ENCODE results near the gene CITED2.

Gene CITED2

DNA sequence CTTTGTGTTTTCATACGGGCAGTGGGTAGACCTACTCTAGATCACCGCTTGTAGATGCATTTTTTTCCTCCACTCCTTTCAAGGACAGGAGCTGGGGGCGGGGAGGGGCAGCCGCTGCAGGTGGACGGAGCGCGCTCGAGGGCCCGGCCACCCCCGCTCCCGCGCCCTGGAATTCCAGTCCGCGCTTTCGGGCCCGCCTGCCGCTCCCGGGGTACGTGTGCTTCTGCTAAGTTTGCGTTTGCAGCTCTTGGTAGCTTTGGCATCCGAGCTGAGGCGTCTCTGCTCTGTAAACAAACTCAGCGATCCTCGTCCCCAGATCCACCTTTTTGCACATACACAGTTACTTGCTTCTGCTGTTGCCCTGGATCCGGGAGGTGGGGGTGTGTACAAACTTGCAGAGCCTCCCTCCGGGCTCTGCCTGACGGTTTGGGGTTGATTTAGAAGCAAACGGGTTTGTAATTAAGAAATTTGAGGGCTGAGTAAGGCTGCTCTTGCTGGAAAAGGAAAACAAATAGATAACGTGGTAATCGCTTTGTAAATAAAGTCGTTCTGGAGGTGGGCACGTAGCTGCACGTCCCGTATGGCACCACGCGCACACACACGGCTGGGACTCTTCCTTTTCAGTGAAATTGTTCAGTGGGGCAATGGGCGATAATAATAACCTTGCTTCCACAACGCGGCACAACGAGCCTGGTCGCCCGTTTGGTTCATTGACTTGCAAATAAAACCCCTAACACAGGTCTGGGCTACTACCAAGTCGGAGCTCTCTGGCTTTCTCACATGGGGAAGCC is 973 bp upstream of the CITED2 start:
- Mint-ChIP-seq H3K4me1 (peaks cover 31% of the 10 kb centered on the region), H3K27me3 (peaks cover 3% of the 10 kb centered on the region)

DNA sequence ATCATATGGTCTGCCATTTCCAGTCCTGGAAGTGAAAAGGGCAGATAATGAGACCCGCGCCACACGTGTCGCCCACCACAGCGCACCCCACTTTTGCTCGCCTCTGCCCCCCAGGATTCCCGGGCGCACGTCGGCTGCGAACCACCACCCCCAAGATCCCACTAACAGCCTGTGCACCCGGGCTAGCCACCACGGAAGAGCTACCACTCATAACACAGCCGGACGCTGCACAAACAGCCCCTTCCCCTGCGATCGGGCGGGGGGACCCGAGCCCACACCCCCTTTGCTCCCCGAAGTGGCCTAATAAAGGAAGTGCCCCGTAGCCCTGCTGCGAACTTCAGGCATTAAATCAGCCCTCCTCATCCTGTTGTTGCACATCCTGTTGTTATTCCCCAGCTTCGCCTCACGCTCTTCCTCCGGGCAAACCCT is 506 bp downstream of the CITED2 start:
- Mint-ChIP-seq H3K4me1 (peaks cover 41% of the 10 kb centered on the region), H3K27ac (peak overlapping the region; percentile 100), H3K9me3 (no peaks in the 10 kb centered on the region), H3K36me3 (peaks cover 34% of the 10 kb centered on the region), H3K27me3 (peaks cover 3% of the 10 kb centered on the region), H3K4me3 (peak overlapping the region; percentile 97)
- no peak for DNase-seq
- CTCF ChIA-PET = interaction anchor here (0.8 to 3.3 kb wide), 7 partner anchors 9 to 240 kb away, joined by 3 to 18 read pairs (median 4); partner anchors contain the start of gene TXLNB

More for the DNA sequence above, 973 bp upstream of the CITED2 start:
- Mint-ChIP-seq H3K4me3 (peak overlapping the region; percentile 97), H3K36me3 (peaks cover 31% of the 10 kb centered on the region), H3K9me3 (no peaks in the 10 kb centered on the region), H3K27ac (peak overlapping the region; percentile 100)
- DNase-seq = peak; percentile 91
- CTCF ChIA-PET = interaction anchor here (0.5 to 1.8 kb wide), 4 partner anchors 8 to 752 kb away, joined by 3 to 11 read pairs (median 3); partner anchors contain the start of gene TXLNB

DNA sequence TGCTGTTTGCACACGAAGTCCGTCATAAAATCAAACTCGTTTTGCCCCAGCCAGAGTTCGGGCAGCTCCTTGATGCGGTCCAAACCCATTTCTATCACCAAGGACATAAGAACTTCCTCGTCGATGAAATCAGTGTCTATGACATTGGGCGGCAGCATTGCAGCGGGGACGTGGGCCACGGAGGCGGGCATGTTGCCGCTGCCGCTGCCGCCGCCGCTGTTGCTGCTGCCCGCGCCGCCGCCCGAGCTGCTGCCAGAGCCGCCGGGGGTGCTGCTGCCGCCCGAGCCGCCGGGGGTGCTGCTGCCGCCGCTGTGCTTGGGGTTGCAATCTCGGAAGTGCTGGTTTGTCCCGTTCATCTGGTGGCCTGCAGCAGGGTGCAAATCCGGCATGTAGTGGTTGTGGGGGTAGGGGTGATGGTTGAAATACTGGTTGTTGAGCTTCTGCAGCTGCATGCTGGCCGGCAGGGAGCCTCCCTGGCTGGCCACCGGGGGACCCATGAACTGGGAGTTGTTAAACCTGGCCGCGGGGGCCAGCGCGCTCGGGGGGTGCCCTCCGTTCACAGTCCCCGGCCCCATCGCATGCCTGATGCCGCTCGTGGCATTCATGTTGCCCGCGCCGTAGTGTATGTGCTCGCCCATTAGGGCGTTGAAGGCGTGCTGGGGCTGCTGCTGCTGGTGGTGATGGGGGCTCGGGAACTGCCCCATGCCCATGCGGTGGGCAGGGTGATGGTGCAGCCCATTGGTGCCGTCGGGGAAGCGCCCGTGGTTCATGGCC is 1.1 kb downstream of the CITED2 start:
- Mint-ChIP-seq H3K4me3 (peak overlapping the region; percentile 97), H3K27ac (peak overlapping the region; percentile 100), H3K9me3 (no peaks in the 10 kb centered on the region), H3K27me3 (peaks cover 3% of the 10 kb centered on the region), H3K4me1 (peaks cover 41% of the 10 kb centered on the region), H3K36me3 (peaks cover 34% of the 10 kb centered on the region)
- peak; percentile 83 for DNase-seq
- CTCF ChIA-PET = interaction anchor here (0.6 to 3.3 kb wide), 8 partner anchors 9 to 610 kb away, joined by 3 to 18 read pairs (median 3); no protein-coding TSS in a partner anchor

DNA sequence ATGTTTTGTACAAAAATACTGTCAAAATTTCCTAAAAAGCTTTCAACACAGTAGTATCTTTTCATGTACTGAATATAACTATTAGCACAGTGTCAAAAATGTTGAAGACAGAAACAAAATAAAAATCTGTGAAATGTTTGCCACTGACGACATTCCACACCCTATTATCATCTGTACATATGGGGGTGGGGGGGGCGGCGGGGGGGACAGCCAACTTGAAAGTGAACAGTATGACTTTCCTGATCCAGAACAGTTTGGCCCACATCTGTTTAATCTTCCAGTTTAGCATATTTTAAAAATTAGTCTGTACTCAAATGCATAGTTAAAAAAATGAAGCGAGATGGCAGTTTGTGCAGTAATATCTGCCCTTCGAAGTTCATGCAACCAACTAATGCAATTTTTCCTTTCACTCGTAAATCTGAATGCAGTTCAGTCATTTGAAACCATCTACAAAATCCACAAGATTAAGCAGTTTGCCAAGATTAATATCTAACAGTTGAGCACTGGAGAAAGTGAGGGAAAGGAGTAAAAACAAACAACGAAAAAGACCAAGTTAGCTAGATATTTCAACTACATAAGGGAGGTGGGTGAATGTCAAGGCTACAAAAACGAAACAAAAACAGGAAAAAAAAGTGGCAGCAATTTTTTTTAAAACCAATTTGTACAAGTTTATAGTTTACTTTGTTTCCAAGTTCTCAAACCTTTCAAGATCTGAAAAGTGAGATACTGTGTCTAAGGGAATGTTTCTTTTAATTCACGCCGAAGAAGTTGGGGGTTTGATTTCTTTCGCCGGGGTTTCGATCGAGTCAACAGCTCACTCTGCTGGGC is 1.9 kb downstream of the CITED2 start:
- H3K36me3 Mint-ChIP-seq = peaks cover 34% of the 10 kb centered on the region
- DNase-seq = no peak
- H3K27me3 Mint-ChIP-seq = peaks cover 3% of the 10 kb centered on the region

DNA sequence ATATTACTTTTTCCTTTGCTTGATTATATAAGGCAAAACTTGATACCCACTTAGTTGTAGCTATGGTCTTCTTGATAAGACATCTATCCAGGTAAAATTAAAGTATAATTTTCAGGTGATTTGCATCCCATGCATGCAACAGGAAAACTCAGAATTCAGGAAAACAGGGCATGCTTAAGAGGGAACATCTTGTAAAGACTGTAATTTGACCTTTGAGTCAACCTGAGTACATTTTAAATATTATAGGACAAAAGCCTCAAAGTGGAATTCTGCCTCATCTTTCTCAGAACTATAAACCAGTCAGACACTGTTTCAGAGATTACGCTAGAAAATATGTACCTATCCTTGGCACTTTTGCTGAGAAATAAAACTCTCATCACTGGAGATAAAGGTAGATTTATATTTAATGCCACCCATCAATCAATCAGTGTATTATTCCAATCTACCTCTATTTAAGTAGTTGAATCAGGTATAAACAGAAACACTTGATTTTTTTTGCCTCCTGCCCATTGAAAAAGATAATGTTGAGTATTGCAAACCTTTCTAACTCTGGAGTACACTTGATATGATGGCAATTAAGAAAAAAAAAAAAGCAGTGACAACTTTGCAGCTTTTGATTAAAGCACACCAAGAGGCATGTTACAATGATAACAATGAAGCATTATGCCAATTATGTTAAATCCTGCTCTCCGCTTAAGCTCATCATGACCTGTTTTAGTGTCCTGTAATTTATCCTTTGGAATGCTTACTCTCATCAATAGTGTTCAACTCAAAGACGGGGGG is 2.8 kb downstream of the CITED2 start:
- Mint-ChIP-seq H3K4me3 (peak overlapping the region; percentile 66), H3K4me1 (peaks cover 47% of the 10 kb centered on the region), H3K27me3 (peaks cover 3% of the 10 kb centered on the region), H3K9me3 (no peaks in the 10 kb centered on the region), H3K27ac (peak overlapping the region; percentile 79), H3K36me3 (peaks cover 34% of the 10 kb centered on the region)
- CTCF ChIA-PET = interaction anchor here (1.0 to 3.3 kb wide), 3 partner anchors 70 to 152 kb away, joined by 3 to 18 read pairs (median 3); no protein-coding TSS in a partner anchor
- no peak for DNase-seq

More for the DNA sequence above, 1.9 kb downstream of the CITED2 start:
- Mint-ChIP-seq H3K9me3 (no peaks in the 10 kb centered on the region), H3K4me1 (peaks cover 49% of the 10 kb centered on the region), H3K27ac (peak overlapping the region; percentile 100), H3K4me3 (peak overlapping the region; percentile 97)
- CTCF ChIA-PET = interaction anchor here (0.6 to 3.3 kb wide), 7 partner anchors 8 to 609 kb away, joined by 3 to 18 read pairs (median 3); no protein-coding TSS in a partner anchor

DNA sequence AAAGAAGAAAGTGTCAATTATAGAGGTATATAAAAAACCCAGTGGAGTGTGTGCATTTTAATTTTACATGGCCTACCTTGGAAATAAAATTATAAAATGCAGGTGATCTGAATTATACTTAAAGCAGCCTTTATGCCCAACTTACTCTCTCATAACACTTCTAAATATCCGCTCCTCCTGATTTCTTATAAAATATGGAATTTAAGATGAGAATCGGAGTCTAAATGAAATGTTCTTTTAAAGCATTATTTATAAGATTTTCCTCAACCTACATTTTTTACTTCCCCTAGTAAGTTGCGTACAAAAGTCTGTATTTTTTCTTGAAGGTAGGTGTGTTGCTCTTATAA is 3.5 kb downstream of the CITED2 start:
- no peak for DNase-seq
- Mint-ChIP-seq H3K4me3 (no peak overlapping the region), H3K4me1 (peaks cover 42% of the 10 kb centered on the region), H3K27me3 (peaks cover 3% of the 10 kb centered on the region), H3K27ac (no peak overlapping the region), H3K36me3 (peaks cover 34% of the 10 kb centered on the region), H3K9me3 (no peaks in the 10 kb centered on the region)
- CTCF ChIA-PET = interaction anchor here (0.6 to 3.3 kb wide), 6 partner anchors 129 to 524 kb away, joined by 3 to 18 read pairs (median 4); no protein-coding TSS in a partner anchor

DNA sequence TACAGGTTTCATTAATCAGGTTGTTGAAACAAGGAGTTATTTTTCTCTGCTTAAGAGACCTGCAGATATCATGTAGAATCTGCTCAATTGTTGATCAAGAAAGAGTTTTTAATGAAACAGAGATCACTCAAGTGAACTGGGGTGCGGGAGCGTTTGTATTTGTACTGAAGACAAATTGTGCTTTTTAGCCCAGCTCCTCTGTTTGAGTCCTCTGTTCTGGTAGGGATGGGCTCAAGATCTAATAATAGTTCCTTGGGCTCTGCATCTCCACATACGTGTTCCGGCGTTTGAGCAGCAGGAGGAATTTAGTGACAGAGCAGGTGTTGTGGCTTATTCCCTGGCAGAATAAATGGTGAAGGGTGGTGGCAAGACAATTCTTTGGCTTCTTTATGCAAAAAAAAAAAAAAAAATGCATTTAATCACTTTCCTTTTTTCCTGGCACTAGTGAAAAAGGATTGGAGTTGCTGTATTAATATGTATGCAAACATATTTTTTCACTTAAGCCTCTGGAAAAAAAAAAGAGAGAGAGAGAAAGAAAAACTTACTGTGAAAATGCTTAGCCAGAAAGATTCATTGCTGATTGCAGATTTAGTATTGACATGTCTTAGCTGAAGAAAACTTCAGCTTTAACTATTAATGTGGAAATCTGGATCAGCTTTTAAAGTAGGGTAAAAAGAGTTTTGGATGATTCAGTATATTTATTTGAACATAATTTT is 4.0 kb downstream of the CITED2 start:
- DNase-seq = no peak
- Mint-ChIP-seq H3K9me3 (no peaks in the 10 kb centered on the region), H3K4me1 (peaks cover 36% of the 10 kb centered on the region), H3K27ac (peak overlapping the region; percentile 46), H3K27me3 (peaks cover 3% of the 10 kb centered on the region), H3K36me3 (peaks cover 34% of the 10 kb centered on the region), H3K4me3 (peak overlapping the region; percentile 47)
- CTCF ChIA-PET = interaction anchor here (0.6 to 3.3 kb wide), 23 partner anchors 18 to 841 kb away, joined by 3 to 21 read pairs (median 3); partner anchors contain the start of gene TXLNB

DNA sequence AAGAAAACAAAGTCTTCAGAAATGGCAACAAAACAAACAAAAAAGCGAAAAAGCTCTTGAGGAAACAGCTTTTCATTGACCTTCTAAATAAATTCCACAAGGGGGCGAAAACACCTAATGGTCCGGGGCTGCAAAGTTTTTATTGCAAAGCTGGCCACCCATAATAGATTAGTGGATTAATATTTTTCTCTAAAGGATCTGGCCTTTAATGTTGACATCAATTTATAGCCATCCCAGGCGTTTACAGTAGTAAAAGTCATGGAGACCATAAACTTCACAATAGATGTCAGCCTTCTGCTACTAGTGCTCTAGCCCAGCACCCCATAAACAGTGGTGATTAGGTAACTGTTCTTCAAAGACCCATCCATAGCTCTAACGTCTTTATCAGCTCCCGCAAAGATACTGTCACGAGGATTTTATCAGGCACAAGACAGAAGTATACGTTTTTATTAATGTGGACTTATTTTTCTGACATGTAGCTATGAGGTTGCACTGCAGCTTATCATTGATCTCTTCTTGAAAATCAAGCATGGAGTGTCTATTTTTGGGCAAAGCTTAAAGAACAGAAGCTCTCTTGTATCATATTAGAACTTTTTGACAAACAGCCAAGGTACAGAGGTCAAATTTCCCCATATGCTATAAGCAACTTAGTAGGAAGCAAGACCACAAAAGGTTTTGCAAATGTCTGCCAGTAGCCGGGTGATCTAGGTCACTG is 4.7 kb downstream of the CITED2 start:
- DNase-seq = peak; percentile 27
- Mint-ChIP-seq H3K36me3 (peaks cover 34% of the 10 kb centered on the region), H3K27ac (peak overlapping the region; percentile 46), H3K4me1 (peaks cover 35% of the 10 kb centered on the region), H3K27me3 (peaks cover 3% of the 10 kb centered on the region), H3K4me3 (no peak overlapping the region), H3K9me3 (no peaks in the 10 kb centered on the region)
- CTCF ChIA-PET = interaction anchor here (0.6 to 2.0 kb wide), 32 partner anchors 9 to 1216 kb away, joined by 3 to 21 read pairs (median 3); partner anchors contain the start of gene TXLNB

DNA sequence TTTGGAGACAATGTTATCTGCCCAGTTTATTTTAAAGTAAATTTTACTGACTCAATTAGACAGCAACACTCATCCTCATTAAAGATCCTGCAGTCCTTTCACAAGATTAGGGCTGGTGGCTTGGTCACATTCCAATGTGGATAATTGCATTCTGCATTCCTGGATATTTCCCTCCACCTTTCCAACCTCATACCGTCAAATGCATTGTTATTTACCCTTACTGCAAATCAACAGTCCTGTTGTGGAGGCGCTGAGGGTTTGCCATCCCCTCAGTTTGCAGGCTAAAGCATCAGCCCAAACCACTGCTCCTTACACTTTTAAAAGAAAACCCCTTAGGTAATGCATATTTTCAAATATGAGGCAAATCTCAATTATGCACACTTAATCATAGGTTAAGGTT is 5.4 kb downstream of the CITED2 start:
- H3K27ac Mint-ChIP-seq = no peak overlapping the region
- no peaks in the 10 kb centered on the region for H3K9me3 Mint-ChIP-seq
- H3K27me3 Mint-ChIP-seq = no peaks in the 10 kb centered on the region
- DNase-seq = no peak
- peaks cover 31% of the 10 kb centered on the region for H3K36me3 Mint-ChIP-seq
- peaks cover 40% of the 10 kb centered on the region for H3K4me1 Mint-ChIP-seq
- no peak overlapping the region for H3K4me3 Mint-ChIP-seq
- CTCF ChIA-PET = interaction anchor here (0.6 to 2.0 kb wide), 26 partner anchors 9 to 1217 kb away, joined by 3 to 21 read pairs (median 3); partner anchors contain the start of gene TXLNB

DNA sequence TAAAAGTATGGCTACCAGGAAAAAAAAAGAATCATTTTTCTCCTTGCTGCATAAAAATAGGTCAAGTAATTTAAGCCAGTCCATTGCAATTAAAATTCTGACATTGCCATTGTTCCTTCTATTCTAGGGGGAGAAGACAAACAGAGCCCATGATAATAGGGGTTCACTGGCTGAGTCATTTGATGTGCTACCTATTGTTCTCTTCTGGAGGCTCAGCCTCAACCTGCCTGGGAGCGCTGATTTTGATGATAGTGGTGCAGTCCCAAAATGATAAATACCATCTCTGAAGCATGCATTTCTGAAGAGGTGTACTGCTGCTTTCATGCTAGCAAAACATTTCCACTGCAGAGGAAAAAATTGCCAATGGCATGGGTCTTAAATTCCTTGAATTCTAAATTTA is 5.8 kb downstream of the CITED2 start:
- H3K27ac Mint-ChIP-seq = no peak overlapping the region
- DNase-seq = no peak
- peaks cover 27% of the 10 kb centered on the region for H3K36me3 Mint-ChIP-seq
- peaks cover 43% of the 10 kb centered on the region for H3K4me1 Mint-ChIP-seq
- H3K4me3 Mint-ChIP-seq = no peak overlapping the region
- peaks cover 2% of the 10 kb centered on the region for H3K9me3 Mint-ChIP-seq
- CTCF ChIA-PET = no interaction called here
- H3K27me3 Mint-ChIP-seq = no peaks in the 10 kb centered on the region

DNA sequence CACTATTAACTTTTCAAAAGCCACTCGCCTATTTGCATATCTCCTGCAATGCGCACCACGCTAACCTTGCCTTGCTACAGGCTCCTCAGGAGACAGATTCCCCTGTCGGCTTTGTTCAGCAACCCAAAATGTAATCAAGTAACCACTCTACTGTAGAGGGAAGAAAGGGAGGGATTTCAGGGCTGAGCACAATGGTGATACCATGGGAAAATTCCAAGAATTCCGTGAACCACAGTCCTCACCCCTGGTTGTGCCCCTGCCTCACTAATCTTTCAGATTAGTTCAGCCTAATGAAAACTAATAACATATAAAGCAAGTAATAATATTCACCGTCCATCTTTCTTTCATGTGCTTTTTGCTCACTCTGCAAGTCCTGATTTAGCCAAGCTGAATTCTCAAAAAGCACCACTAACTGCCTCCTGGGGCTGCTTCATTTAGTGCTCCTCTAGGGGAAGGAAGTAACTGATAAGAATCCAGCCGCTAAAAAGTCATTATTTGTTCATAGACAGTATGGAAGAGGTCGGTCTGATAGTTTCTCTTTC is 6.6 kb downstream of the CITED2 start:
- Mint-ChIP-seq H3K27me3 (no peaks in the 10 kb centered on the region), H3K9me3 (peaks cover 2% of the 10 kb centered on the region), H3K4me1 (peaks cover 50% of the 10 kb centered on the region), H3K36me3 (peaks cover 21% of the 10 kb centered on the region), H3K4me3 (no peak overlapping the region), H3K27ac (no peak overlapping the region)
- DNase-seq = no peak
- CTCF ChIA-PET = interaction anchor here (0.6 to 3.9 kb wide), 3 partner anchors 149 to 317 kb away, joined by 3 to 144 read pairs (median 4); no protein-coding TSS in a partner anchor
